ENCODE data around the gene LRFN4. TPM values are rescaled to one million over a fixed set of nuclear protein-coding genes. Genes with fewer than 3 reads are reported as not detected.

Gene LRFN4
- polyA plus RNA-seq, 1 donor from 2014 or later: 85.0 TPM

DNA sequence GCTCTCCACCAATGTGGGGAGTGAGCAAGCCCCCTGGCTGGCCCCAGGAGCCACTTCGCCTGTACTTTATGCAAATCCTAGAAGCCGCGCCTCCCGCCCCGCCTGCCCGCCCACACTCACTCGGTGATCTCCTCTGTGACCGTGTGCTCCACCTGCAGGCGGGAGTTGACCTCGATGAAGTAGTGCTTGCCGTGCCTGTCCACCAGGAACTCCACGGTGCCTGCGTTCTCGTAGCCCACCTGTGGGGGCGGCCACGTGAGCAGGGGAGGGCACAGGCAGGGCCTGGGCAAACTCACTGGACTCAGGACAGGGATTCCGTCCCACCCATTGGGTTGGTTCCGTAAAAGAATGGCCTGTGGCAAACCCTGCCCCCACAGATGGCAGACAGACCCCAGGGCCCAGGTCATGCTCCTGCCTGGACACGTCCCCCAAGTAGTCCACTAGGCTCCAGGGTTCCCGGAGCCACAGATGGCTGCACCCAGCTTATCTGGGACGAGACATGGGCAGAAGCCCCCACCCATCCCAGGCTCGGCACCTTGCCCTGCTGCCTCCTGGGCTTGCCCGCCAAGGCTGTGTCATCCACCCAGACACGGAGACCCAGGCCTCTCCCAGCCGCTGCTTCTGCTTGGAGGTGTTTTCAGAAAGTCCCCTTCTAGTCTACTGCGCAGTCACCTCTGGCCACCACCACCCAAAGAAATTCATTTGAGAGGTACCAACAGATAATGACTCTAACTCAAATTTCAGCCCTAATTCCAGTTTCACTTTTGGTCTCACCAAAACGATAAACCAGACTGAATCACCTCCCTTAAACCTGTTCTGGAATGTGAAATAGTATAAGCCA lies 12.1 kb downstream of the LRFN4 start:
- H2AFZ ChIP-seq (ENCODE audit: low read depth, low read length): no peak overlapping the region
- no peaks in the 10 kb centered on the region for H3K79me2 ChIP-seq (replicated peaks; ENCODE audit: insufficient read depth, low read length)
- H3K4me2 ChIP-seq (ENCODE audit: low read length): no peak overlapping the region
- H4K20me1 ChIP-seq (ENCODE audit: insufficient read depth): no peaks in the 10 kb centered on the region
- H3K9me3 ChIP-seq (ENCODE audit: low read length): no peaks in the 10 kb centered on the region
- H3K9me2 ChIP-seq (ENCODE audit: insufficient read depth, low read length): no peaks in the 10 kb centered on the region
- H3F3A ChIP-seq (ENCODE audit: insufficient read depth, low read length, poor library complexity, severe bottlenecking): no peaks in the 10 kb centered on the region
- H3K27ac ChIP-seq (ENCODE audit: low read length): no peak overlapping the region
- H3K4me3 ChIP-seq (ENCODE audit: low read length): no peak overlapping the region
- H3K27me3 ChIP-seq (ENCODE audit: insufficient read depth, low read depth, low read length): no peaks in the 10 kb centered on the region
- TF ChIP-seq RAD21 (conservative IDR thresholded peaks at IDR 0.05) (no peak), EP300 (conservative IDR thresholded peaks at IDR 0.05; ENCODE audit: poor library complexity, severe bottlenecking) (no peak), EZH2 (IDR thresholded peaks at IDR 0.05; ENCODE audit: borderline replicate concordance, insufficient read depth, low read length, poor library complexity, severe bottlenecking) (no peak), MXI1 (conservative IDR thresholded peaks at IDR 0.05; ENCODE audit: poor library complexity, severe bottlenecking) (no peak)
- H3K9ac ChIP-seq (ENCODE audit: low read length): no peak overlapping the region
- no peaks in the 10 kb centered on the region for H3K36me3 ChIP-seq (ENCODE audit: insufficient read depth, low read length)

DNA sequence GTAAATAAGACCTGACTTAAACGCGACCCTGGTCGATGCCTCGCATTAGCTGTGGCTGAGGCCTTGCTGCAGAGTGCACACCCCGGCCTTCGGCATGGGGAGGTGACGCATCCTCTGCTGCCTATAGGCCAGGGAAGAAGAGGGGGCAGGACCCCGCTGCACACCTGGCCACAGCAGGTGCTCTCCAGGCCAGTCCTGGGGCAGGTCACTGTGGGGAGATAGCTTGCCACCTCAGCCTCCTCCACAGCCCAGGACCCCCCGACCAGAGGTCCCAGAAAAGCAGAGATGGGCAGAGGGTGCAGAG lies 12.7 kb downstream of the LRFN4 start:
- H3K4me2 ChIP-seq (ENCODE audit: low read length): no peak overlapping the region
- no peaks in the 10 kb centered on the region for H3K27me3 ChIP-seq (ENCODE audit: insufficient read depth, low read depth, low read length)
- no peak overlapping the region for H3K9ac ChIP-seq (ENCODE audit: low read length)
- H3K9me2 ChIP-seq (ENCODE audit: insufficient read depth, low read length): no peaks in the 10 kb centered on the region
- TF ChIP-seq EP300 (conservative IDR thresholded peaks at IDR 0.05; ENCODE audit: poor library complexity, severe bottlenecking): no peak
- no peak for TF ChIP-seq POLR2AphosphoS5 (IDR thresholded peaks at IDR 0.05)
- TF ChIP-seq RAD21 (conservative IDR thresholded peaks at IDR 0.05): no peak
- TF ChIP-seq, protein P1, sequence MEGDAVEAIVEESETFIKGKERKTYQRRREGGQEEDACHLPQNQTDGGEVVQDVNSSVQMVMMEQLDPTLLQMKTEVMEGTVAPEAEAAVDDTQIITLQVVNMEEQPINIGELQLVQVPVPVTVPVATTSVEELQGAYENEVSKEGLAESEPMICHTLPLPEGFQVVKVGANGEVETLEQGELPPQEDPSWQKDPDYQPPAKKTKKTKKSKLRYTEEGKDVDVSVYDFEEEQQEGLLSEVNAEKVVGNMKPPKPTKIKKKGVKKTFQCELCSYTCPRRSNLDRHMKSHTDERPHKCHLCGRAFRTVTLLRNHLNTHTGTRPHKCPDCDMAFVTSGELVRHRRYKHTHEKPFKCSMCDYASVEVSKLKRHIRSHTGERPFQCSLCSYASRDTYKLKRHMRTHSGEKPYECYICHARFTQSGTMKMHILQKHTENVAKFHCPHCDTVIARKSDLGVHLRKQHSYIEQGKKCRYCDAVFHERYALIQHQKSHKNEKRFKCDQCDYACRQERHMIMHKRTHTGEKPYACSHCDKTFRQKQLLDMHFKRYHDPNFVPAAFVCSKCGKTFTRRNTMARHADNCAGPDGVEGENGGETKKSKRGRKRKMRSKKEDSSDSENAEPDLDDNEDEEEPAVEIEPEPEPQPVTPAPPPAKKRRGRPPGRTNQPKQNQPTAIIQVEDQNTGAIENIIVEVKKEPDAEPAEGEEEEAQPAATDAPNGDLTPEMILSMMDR (IDR thresholded peaks at IDR 0.05; ENCODE audit: poor library complexity, severe bottlenecking): no peak
- no peak for TF ChIP-seq EZH2 (IDR thresholded peaks at IDR 0.05; ENCODE audit: borderline replicate concordance, insufficient read depth, low read length, poor library complexity, severe bottlenecking)
- no peak for TF ChIP-seq REST (IDR thresholded peaks at IDR 0.05; ENCODE audit: borderline replicate concordance)
- TF ChIP-seq TAF1 (IDR thresholded peaks at IDR 0.05; ENCODE audit: low read depth): no peak
- no peak for TF ChIP-seq SMC3 (conservative IDR thresholded peaks at IDR 0.05; ENCODE audit: poor library complexity)
- TF ChIP-seq MXI1 (conservative IDR thresholded peaks at IDR 0.05; ENCODE audit: poor library complexity, severe bottlenecking): no peak
- H3F3A ChIP-seq (ENCODE audit: insufficient read depth, low read length, poor library complexity, severe bottlenecking): no peaks in the 10 kb centered on the region
- no peaks in the 10 kb centered on the region for H4K20me1 ChIP-seq (ENCODE audit: insufficient read depth)
- H3K9me3 ChIP-seq (ENCODE audit: low read length): no peaks in the 10 kb centered on the region
- no peaks in the 10 kb centered on the region for H3K79me2 ChIP-seq (replicated peaks; ENCODE audit: insufficient read depth, low read length)
- no peaks in the 10 kb centered on the region for H3K36me3 ChIP-seq (ENCODE audit: insufficient read depth, low read length)
- H3K4me3 ChIP-seq (ENCODE audit: low read length): no peak overlapping the region
- no peak overlapping the region for H2AFZ ChIP-seq (ENCODE audit: low read depth, low read length)
- H3K27ac ChIP-seq (ENCODE audit: low read length): no peak overlapping the region

All from neural cell (in vitro differentiated cells).